Endodermal cell (in vitro differentiated cells): ENCODE results near the gene NOD1. TPM values are rescaled to one million over a fixed set of nuclear protein-coding genes. Genes with fewer than 3 reads are reported as not detected.
"Not testable (repeated sequence)": the region's sequence is repeated elsewhere in the genome, so short reads cannot be mapped to it uniquely, and the experiment has no call there.

Experiments
- DNase-seq: peaks from one replicate; pipeline ENCODE4 v3.0.0-alpha.2; 2017
- H3K27ac ChIP-seq: 2 replicates; pipeline ENCODE4 v1.5.1; 2013; ENCODE audit warnings: mild to moderate bottlenecking, low read depth, low read length, moderate library complexity
- H3K27me3 ChIP-seq: 2 replicates; pipeline ENCODE4 v1.6.1; 2013; ENCODE audit warnings: mild to moderate bottlenecking, low read length, moderate library complexity; ENCODE audit not compliant: insufficient read depth, control insufficient read depth, poor library complexity, severe bottlenecking
- H3K36me3 ChIP-seq: 2 replicates; pipeline ENCODE4 v1.7.0; 2013; ENCODE audit warnings: mild to moderate bottlenecking, low read length, moderate library complexity; ENCODE audit not compliant: control insufficient read depth, insufficient read depth
- H3K4me1 ChIP-seq: one replicate; pipeline ENCODE4 v1.7.0; 2013; ENCODE audit warnings: low read length; ENCODE audit not compliant: control insufficient read depth, insufficient read depth
- H3K4me3 ChIP-seq: 2 replicates; pipeline ENCODE4 v1.5.1; 2013; ENCODE audit warnings: mild to moderate bottlenecking, low read length, moderate library complexity
- H3K9ac ChIP-seq: 2 replicates; pipeline ENCODE4 v1.6.1; 2013; ENCODE audit warnings: mild to moderate bottlenecking, low read length, moderate library complexity; ENCODE audit not compliant: poor library complexity, severe bottlenecking; ENCODE audit errors: extremely low read depth
- H3K9me3 ChIP-seq: 2 replicates; pipeline ENCODE4 v1.6.1; 2013; ENCODE audit warnings: mild to moderate bottlenecking, low read length, moderate library complexity; ENCODE audit not compliant: control insufficient read depth
- H3K27ac Mint-ChIP-seq: 2 replicates; pipeline ENCODE4 v1.8.0; 2020; ENCODE audit warnings: mixed read lengths
- H3K27me3 Mint-ChIP-seq: 2 replicates; pipeline ENCODE4 v1.8.0; 2021; ENCODE audit warnings: mild to moderate bottlenecking, mixed read lengths; ENCODE audit not compliant: insufficient read depth
- H3K36me3 Mint-ChIP-seq: 2 replicates; pipeline ENCODE4 v1.8.0; 2020; ENCODE audit warnings: low read depth, mixed read lengths
- H3K4me1 Mint-ChIP-seq: 2 replicates; pipeline ENCODE4 v1.8.0; 2020; ENCODE audit warnings: mixed read lengths
- H3K4me3 Mint-ChIP-seq: 2 replicates; pipeline ENCODE4 v1.8.0; 2020; ENCODE audit warnings: mild to moderate bottlenecking, moderate library complexity, mixed read lengths
- H3K9me3 Mint-ChIP-seq: 2 replicates; pipeline ENCODE4 v1.8.0; 2020; ENCODE audit warnings: mild to moderate bottlenecking, mixed read lengths
- CTCF ChIP-seq: fragments of 200-600 bp; sonication (generic); conservative IDR thresholded peaks from 2 replicates; pipeline ENCODE4 v1.5.0; 2021; ENCODE audit warnings: antibody characterized with exemption, mild to moderate bottlenecking
- WGBS, 2 experiments: methylation state at CpG; one replicate each; pipeline versions ENCODE4 v1.1.5 to v1.1.7; 2013; ENCODE audit warnings: missing lambda C conversion rate in 2 of 2, mixed read lengths in 1 of 2; ENCODE audit not compliant: insufficient coverage in 1 of 2, insufficient read length in 1 of 2; 5-methylcytosine and 5-hydroxymethylcytosine counted together
- total RNA-seq, 2 donors: library from RNA; stranded (reverse); fragmentation: NEBNext Ultra II Directional in 1 of 2; extraction: Animal tissue kit (Norgen Biotek cat#: 25700) in 1 of 2; gene quantifications; 2 replicates in 1 of 2; 3 replicates in 1 of 2; pipeline ENCODE4 v1.2.1, GENCODE V29; 2021

The NOD1 gene
- total RNA-seq, 2 donors from 2014 or later = 3.3 to 3.4 TPM

DNA sequence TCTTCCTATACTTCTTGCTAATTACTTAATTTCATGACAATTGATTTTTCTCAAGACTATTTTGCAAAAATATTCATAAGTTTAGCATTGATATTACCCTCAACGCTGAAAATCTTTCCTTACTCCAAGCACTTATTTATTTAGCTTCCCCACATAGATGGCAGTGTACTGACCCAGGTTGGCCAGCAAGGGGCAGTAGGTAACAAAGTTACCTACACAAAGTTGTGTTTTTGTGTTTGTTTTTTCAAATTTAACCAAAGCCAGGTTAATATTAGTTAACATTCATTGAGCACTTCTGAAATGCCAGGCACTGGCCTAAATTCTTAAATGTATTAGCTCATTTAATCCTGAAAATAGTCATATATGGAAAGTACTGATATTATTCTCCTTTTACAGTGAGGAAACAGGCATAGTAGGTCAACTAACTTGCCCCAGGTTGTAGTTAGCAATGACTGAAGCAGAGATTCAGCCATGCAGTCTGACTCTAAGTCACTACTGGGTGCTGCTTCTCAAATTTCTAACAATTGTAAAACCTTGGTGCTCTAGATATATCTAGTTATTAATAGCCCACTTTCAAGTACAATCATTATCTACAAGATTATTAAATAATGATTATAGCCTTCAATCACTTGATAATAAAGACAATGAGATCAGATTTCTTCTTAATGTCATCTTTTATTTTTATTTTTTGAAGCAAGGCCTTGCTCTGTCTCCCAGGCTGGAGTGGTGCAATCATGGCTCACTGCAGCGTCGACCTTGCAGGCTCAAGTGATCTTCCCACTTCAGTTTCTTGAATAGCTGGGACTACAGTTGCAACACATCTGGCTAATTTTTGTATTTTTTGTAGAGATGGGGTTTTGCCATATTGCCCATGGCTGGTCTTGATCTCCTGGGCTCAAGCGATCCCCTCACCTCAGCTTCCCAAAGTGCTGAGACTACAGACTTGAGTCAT is 31.8 kb upstream of the NOD1 start:
- Histone ChIP-seq H3K9ac (no peak overlapping the region), H3K4me1 (no peaks in the 10 kb centered on the region), H3K9me3 (peaks cover 18% of the 10 kb centered on the region), H3K27ac (no peak overlapping the region), H3K36me3 (no peaks in the 10 kb centered on the region), H3K4me3 (no peak overlapping the region), H3K27me3 (peaks cover 22% of the 10 kb centered on the region)
- H3K27me3 Mint-ChIP-seq = peaks cover 41% of the 10 kb centered on the region
- TF ChIP-seq CTCF = peak; percentile 93
- no peak overlapping the region for H3K27ac Mint-ChIP-seq
- H3K36me3 Mint-ChIP-seq = no peaks in the 10 kb centered on the region
- 80 to 81% methylated on average over 2 to 4 of the region's 4 CpGs for WGBS, 2 experiments
- peaks cover 2% of the 10 kb centered on the region for H3K4me1 Mint-ChIP-seq
- H3K4me3 Mint-ChIP-seq = no peak overlapping the region
- peak; percentile 58 for DNase-seq
- H3K9me3 Mint-ChIP-seq = peaks cover 32% of the 10 kb centered on the region

- not testable (repeated sequence) for H3K4me1 Mint-ChIP-seq, H3K4me1 ChIP-seq, DNase-seq, H3K4me3 Mint-ChIP-seq, H3K36me3 ChIP-seq, H3K27ac Mint-ChIP-seq, H3K4me3 ChIP-seq, H3K27ac ChIP-seq, H3K9ac ChIP-seq, H3K36me3 Mint-ChIP-seq
- H3K27me3 ChIP-seq = peaks cover 18% of the 10 kb centered on the region
- peaks cover 22% of the 10 kb centered on the region for H3K9me3 ChIP-seq
- Mint-ChIP-seq H3K27me3 (peaks cover 41% of the 10 kb centered on the region), H3K9me3 (peaks cover 33% of the 10 kb centered on the region)
- 91 to 100% methylated on average over 1 to 9 of the region's 9 CpGs for WGBS, 2 experiments
Observed at GRCh38 chr7:30509171-30509857, 30.7 kb upstream of the NOD1 start.

DNA sequence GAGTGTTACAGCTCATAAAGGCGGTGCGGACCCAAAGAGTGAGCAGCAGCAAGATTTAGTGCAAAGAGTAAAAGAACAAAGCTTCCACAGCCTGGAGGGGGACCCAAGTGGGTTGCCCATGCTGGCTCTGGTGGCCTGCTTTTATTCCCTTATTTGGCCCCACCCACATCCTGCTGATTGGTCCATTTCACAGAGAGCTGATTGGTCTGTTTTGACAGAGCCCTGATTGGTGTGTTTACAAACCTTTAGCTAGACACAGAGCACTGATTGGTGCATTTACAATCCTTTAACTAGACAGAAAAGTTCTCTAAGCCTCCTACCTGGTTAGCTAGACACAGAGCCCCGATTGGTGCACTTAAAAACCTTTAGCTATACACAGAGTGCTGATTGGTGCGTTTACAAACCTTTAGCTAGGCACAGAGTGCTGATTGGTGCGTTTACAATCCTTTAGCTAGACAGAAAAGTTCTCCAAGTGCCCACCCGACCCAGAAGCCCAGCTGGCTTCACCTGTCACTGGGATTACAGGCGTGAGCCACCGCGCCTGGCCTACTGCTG is 28.8 kb upstream of the NOD1 start:
- H3K27me3 Mint-ChIP-seq = peaks cover 36% of the 10 kb centered on the region
- not testable (repeated sequence) for H3K4me1 Mint-ChIP-seq

More for the DNA sequence above, 28.8 kb upstream of the NOD1 start:
- 89 to 95% methylated on average over 4 to 9 of the region's 9 CpGs for WGBS, 2 experiments
- peaks cover 22% of the 10 kb centered on the region for H3K9me3 ChIP-seq
- not testable (repeated sequence) for H3K4me3 Mint-ChIP-seq, H3K4me3 ChIP-seq, H3K27ac ChIP-seq, H3K4me1 ChIP-seq, H3K36me3 Mint-ChIP-seq, H3K27ac Mint-ChIP-seq, H3K36me3 ChIP-seq, DNase-seq, H3K9ac ChIP-seq
- H3K9me3 Mint-ChIP-seq = peaks cover 33% of the 10 kb centered on the region
- H3K27me3 ChIP-seq = peaks cover 17% of the 10 kb centered on the region
